HG02884 (cell line): ENCODE data around the gene NXT1.
"Not testable (repeated sequence)": the region's sequence is repeated elsewhere in the genome, so short reads cannot be mapped to it uniquely, and the experiment has no call there.

Source experiments
- ATAC-seq: cut with Tn5 transposase; IDR thresholded peaks from one replicate; pipeline ENCODE4 v1.9.1; 2021; ENCODE audit warnings: mild to moderate bottlenecking, moderate library complexity; ENCODE audit not compliant: unreplicated experiment

Gene NXT1

GRCh38 chr20:23327617-23328333 is 22.8 kb upstream of the NXT1 start:
- no peak for ATAC-seq

DNA sequence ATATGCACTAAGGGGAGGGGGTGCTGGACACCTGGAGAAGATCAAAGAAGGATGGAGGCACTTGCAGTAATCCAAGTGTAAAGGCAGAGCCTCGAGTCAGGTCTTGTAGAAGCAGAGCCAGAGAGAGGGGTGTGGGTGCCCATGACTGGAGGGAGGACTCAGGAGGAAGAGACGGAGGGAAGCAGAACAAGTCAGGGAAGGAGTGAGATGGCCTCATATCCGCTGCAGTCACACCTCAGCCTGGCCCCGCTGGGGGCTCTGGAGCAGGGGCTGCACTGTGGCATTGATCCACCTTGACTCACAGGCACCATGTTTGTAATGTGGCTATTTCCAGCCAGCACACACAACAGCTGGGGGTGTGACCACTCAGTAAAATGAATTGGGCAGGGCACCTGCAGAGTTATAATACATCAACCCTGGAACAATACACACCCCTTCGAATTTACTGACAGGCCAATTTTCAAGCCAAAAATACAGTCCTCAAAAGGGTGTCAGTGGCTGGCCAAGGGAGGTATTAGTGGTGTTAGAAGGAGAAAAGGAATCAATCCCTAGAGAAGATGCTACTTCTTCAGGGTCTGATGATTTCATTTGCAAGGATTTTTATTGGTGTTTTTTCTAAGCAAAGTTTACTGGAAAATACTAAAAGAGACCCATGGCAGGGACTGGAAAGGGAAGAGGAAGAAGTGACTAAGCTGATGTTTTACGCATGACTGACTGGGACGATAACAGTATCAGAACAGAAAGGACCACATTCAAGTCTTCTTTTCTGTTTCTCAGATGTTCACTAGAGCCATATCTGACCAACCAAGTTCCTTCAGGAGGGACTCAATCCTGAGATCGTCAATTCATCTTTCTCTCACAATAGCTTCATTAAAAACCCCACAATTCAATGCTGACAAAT is 18.9 kb upstream of the NXT1 start:
- no peak for ATAC-seq

GRCh38 chr20:23332467-23332866 is 18.1 kb upstream of the NXT1 start:
- ATAC-seq = no peak

- ATAC-seq = no peak
Measured at GRCh38 chr20:23334111-23334510, 16.5 kb upstream of the NXT1 start.

- ATAC-seq = no peak
Measured at GRCh38 chr20:23335521-23335920, 15.1 kb upstream of the NXT1 start.

DNA sequence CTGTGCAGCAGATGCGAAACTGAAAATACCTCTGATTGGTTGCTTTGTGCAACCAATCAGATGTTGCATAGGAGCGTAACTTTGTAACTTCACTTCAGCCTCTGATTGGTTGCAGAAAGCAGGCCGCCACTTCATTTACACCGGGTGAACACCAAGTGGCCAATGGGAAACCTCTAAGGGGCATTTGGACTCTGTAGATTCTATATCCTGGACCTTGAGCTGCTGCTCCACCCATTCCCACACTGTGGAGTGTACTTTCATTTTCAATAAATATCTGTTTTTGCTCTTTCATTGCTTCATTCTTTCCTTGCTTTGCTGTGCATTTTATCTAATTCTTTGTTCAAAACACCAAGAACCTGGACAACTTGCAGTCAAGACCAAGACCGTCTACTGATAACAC is 14.1 kb upstream of the NXT1 start:
- ATAC-seq = no peak

DNA sequence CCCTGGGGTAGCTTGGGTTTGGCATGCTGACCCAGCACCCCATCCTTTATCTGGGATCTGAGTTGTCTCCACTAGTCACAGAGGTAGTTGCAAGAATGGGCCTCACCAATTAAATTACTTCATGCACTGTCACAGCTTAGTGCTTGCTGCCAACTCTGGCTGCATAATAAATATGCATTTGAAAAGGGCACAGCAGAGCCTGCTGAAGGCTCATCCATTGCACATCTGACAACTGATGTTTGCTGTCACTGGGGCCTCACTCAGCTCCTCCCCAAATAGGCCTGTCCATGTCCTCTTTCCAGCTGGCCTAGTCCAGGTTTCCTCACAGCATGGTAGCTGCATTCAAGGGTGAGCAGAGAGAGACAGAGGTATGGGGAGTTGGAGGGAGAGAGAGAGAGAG is 13.3 kb upstream of the NXT1 start:
- no peak for ATAC-seq

GRCh38 chr20:23339986-23340385 is 10.6 kb upstream of the NXT1 start:
- no peak for ATAC-seq

DNA sequence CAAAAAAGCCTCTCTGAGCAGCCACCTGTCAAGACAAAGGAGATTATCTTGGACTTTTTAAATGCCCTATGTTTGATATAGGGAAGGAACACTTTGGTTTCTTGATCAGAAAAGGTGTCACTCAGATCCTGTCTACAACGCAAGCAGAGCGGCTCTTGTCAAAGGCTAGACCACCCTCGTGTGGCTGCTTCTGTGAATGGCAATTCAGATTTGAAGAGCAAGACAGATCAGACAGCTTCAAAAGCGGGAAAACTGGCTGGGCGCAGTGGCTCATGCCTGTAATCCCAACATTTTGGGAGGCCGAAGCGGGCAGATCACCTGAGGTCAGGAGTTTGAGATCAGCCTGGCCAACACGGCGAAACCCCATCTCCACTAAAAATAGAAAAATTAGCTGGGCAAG is 10.1 kb upstream of the NXT1 start:
- ATAC-seq = peak; percentile 53

GRCh38 chr20:23341073-23341472 is 9.5 kb upstream of the NXT1 start:
- peak; percentile 69 for ATAC-seq

DNA sequence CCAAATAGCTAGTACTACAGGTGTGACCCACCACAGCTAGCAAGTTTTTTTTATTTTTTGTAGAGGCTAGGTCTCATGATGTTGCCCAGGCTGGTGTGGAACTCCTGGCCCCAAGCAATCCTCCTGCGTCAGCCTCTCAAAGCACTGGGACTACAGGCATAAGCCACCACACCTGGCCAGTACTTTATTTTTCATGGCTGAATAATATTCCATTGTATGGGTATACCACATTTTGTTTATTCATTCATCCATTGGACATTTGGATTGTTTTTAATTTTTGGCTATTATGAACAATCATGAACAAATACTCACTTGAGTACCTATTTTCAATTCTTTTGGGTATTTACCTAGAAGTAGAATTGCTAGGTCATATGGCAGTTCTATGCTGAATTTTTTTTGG is 7.0 kb upstream of the NXT1 start:
- no peak for ATAC-seq

- ATAC-seq = no peak
Measured at GRCh38 chr20:23344336-23344735, 6.3 kb upstream of the NXT1 start.

DNA sequence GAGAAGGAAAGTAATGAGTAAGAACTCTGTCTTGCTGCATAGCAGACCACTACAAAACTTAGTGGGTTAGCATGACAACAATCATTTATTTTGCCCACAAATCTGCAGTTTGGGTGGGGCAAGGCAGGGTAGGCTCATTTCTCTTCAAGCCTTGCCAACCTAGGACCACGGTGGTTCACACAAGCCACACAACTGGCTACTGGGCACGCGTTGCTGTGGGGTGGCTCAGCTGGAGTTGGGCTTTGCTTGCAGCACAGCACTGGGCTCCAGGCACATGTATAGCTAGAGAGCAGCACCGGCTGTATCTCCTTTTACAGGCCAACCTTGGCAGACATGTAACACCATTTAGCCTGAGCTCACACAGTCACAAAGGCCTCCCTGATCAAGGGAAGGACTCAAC is 4.6 kb upstream of the NXT1 start:
- no peak for ATAC-seq

DNA sequence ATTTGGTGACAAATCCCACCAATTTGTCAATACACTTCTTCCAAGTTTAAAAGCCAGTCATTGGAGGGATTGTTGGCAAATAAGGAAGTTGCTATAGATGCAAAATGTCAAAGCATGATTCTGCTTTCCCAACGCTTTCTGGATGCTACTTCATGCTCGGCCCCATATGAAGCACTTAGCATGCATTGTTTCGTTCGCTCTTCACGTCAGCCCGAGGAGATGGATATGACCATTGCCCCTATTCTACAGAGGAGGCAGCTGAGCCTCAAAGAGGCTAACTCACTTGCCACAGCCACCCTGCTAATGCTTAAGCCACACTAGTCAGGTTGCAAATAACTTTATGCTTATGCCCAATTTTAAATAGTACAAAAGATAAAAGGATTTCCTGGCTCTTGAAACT is 2.8 kb upstream of the NXT1 start:
- no peak for ATAC-seq

DNA sequence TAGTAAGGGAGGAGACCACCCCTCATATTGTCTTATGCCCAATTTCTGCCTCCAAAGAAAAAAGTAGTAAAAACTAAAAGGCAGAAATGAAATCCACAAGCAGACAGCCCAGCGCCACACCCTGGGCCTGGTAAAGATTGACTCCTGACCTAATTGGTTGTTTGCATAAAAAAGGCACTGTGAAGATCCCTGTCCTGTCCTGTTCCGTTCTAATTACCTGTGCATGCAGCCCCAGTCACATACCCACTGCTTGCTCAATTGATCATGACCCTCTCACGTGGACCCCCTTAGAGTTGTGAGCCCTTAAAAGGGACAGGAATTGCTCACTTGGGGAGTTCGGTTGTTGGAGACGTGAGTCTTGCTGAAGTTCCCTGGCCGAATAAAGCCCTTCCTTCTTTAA is 2.1 kb upstream of the NXT1 start:
- ATAC-seq = not testable (repeated sequence)

GRCh38 chr20:23349338-23350195 is 1.0 kb upstream of the NXT1 start:
- ATAC-seq = peak; percentile 33

DNA sequence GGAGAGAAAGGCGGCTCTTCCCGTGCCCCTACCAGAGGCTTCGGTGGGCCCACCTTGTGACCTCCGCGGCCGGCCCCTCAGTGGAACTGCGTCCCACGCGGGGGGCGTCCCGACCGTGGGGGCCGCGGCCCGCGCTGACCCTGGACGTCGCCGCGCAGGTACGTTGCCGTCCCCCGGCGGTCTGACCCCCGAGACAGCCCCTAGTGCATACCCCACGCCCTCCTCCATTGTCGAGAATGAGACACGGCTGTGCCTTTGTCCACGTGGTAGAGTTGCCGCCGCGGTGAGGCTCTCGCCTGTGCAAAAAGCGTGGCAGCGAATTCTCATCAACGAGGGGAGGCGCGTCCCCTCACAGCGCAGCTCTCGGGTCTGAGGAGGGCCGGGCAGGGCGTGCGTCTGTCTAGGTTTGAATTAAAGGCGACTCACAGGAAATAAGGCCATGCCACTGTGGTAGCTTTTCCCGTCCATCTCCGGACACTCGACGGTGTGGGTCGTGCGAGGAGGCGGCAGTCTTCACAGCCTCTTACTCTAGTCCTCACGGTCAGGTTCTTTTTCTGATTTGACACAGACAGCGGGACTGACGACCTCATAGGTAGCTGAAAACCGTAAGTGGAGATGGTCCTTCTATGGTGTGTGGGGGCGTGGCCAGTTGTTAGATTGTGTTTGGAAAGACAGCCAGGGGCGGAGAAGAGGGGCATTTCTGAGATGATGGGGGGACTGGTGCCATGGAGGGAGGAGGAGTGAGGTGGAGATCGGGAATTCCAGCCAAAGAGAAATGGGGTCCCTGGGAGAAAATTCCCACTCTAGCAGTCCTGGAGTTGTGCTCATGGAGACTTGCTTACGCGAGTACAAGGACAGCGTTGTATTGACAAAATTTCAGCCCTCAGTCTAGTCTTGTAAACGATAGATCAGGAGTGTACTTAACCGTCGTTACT is 580 bp downstream of the NXT1 start:
- ATAC-seq = peak; percentile 22

- ATAC-seq = no peak
Measured at GRCh38 chr20:23356203-23356602, 5.6 kb downstream of the NXT1 start.

DNA sequence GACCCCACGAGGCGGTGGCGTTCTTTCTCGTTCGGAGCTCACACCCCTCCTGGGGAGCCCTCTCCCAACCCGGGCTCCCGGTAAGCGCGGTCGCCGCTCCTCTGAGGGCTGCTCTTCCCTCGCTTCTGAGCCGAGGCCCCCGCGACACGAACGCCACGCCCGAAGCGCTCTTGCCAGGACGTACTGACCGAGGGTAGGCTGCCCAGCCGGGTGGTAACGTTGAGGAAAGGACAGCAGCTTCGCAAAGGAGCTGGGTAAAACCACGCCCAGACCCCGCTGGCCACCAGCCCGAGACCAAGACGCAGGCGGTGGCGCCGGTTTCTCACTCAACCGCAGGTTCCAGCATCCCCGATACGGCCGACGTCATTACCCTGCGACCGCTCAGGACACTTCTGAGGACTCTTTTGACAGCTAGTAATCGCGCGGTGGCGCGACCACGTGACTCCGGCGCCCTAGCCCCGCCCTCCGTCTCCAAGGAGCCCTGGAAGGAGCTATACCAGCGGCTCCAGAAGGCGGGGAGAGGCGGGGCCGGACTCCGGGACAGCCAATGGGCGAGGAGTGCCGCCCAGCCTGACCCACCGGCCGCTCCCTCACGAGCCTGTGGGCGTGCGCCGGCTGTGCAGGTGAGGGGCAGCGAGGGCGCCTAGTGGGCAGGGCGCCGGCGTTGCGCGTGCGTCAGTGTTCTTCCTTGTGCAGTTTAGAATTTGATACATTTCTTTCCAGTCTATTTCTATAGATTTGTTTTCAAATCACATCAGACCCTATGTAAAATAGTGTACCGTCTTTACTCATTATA is 7.4 kb downstream of the NXT1 start:
- ATAC-seq = peak; percentile 58

- no peak for ATAC-seq
Measured at GRCh38 chr20:23358563-23358906, 7.9 kb downstream of the NXT1 start.
